Hepatocyte (in vitro differentiated cells): Measurements from ENCODE around the gene RNASE13. TPM values are rescaled to one million over a fixed set of nuclear protein-coding genes. Genes with fewer than 3 reads are reported as not detected.
A peak's percentile ranks its signal among the peaks of the same experiment; 100 is the strongest.

ENCODE experiments used
- DNase-seq: peaks from one replicate; pipeline ENCODE4 v3.0.0-alpha.2; 2016; ENCODE audit warnings: low spot score
- H2AFZ ChIP-seq: fragments of 200-600 bp; sonication (generic); 2 replicates; pipeline ENCODE4 v1.6.0; 2016; ENCODE audit warnings: antibody characterized with exemption, mild to moderate bottlenecking
- H3K27ac ChIP-seq: fragments of 200-600 bp; sonication (generic); 2 replicates; pipeline ENCODE4 v1.5.1; 2016; ENCODE audit warnings: mild to moderate bottlenecking
- H3K27me3 ChIP-seq: fragments of 200-600 bp; sonication (generic); 2 replicates; pipeline ENCODE4 v1.6.1; 2016
- H3K36me3 ChIP-seq: fragments of 200-600 bp; sonication (generic); replicated peaks from 2 replicates; pipeline ENCODE4 v1.5.1; 2016; ENCODE audit warnings: low read depth; ENCODE audit not compliant: insufficient read depth
- H3K4me1 ChIP-seq: fragments of 200-600 bp; sonication (generic); 2 replicates; pipeline ENCODE4 v1.5.1; 2016; ENCODE audit warnings: mild to moderate bottlenecking, moderate library complexity; ENCODE audit not compliant: insufficient read depth
- H3K4me2 ChIP-seq: fragments of 200-600 bp; sonication (generic); 2 replicates; pipeline ENCODE4 v1.6.0; 2016
- H3K4me3 ChIP-seq: fragments of 200-600 bp; sonication (generic); 2 replicates; pipeline ENCODE4 v1.5.1; 2016; ENCODE audit warnings: mild to moderate bottlenecking
- H3K79me2 ChIP-seq: fragments of 200-600 bp; sonication (generic); 2 replicates; pipeline ENCODE4 v1.6.0; 2017; ENCODE audit warnings: mild to moderate bottlenecking
- H3K9me2 ChIP-seq: fragments of 200-600 bp; sonication (generic); replicated peaks from 2 replicates; pipeline ENCODE4 v1.6.0; 2017; ENCODE audit warnings: mild to moderate bottlenecking; ENCODE audit not compliant: insufficient read depth
- H3K9me3 ChIP-seq: fragments of 200-600 bp; sonication (generic); 2 replicates; pipeline ENCODE4 v1.5.1; 2016; ENCODE audit warnings: low read depth, mild to moderate bottlenecking
- H4K20me1 ChIP-seq: fragments of 200-600 bp; sonication (generic); 2 replicates; pipeline ENCODE4 v1.6.0; 2016; ENCODE audit warnings: mild to moderate bottlenecking; ENCODE audit not compliant: insufficient read depth, poor library complexity, severe bottlenecking
- EZH2 ChIP-seq: fragments of 200-600 bp; sonication (generic); IDR thresholded peaks from 2 replicates; pipeline ENCODE4 v1.6.1; 2016; ENCODE audit warnings: antibody characterized with exemption, mild to moderate bottlenecking, borderline replicate concordance
- EZH2phosphoT487 ChIP-seq: fragments of 200-600 bp; sonication (generic); IDR thresholded peaks from one replicate; pipeline ENCODE4 v1.6.1; 2018; ENCODE audit warnings: antibody characterized with exemption, mild to moderate bottlenecking, low read depth, moderate library complexity; ENCODE audit not compliant: unreplicated experiment, severe bottlenecking
- WGBS: methylation state at CpG from one replicate; pipeline ENCODE4 v1.1.6; 2016; ENCODE audit warnings: low lambda C conversion rate; ENCODE audit errors: missing lambda C conversion rate; 5-methylcytosine and 5-hydroxymethylcytosine counted together
- polyA plus RNA-seq: library from polyadenylated mRNA; unstranded; fragments of >200 nt; fragmentation: Nextera tagmentation; extraction: Ambion mirVana; gene quantifications from 2 replicates; pipeline ENCODE4 v1.2.1, GENCODE V29; 2016
- total RNA-seq: library from RNA; depleted of rRNA; stranded (reverse); fragments of >200 nt; gene quantifications from 2 replicates; pipeline ENCODE4 v1.2.3, GENCODE V29; 2014
- TF ChIP-seq, protein P1 (sequence below): fragments of 200-600 bp; sonication (generic); IDR thresholded peaks from 2 replicates; pipeline ENCODE4 v1.5.1; 2016; ENCODE audit warnings: antibody characterized with exemption, mild to moderate bottlenecking; ENCODE audit not compliant: poor library complexity

Gene RNASE13
- total and polyA plus RNA-seq, 2 experiments from 2014 or later, result not detected

DNA sequence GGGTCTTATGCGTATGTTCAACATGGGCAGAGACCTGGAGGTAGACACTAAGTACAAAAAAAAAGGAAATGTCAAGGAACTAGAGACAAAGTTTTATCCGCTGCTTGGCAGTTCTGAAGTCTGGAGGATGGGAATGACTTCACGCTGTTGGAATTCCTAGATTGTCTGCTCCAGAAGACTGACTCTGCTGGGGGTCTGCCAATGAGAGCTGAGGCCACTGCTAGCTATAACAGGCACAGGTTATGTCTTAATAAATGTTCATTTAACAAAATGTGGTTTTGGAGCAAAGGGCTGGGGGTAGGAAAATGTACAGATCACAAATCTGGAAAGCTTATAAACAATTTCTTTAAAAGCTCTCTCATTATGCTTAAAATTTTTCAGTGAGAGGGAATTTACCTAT, 28.9 kb upstream of the RNASE13 start:
- Histone ChIP-seq H3K4me3 (no peak overlapping the region), H3K4me1 (peaks cover 16% of the 10 kb centered on the region), H3K27ac (peak overlapping the region; percentile 45), H3K36me3 (no peaks in the 10 kb centered on the region), H3K9me3 (no peaks in the 10 kb centered on the region), H3K79me2 (no peaks in the 10 kb centered on the region), H3K27me3 (no peaks in the 10 kb centered on the region), H3K9me2 (no peaks in the 10 kb centered on the region), H2AFZ (no peak overlapping the region), H3K4me2 (no peak overlapping the region), H4K20me1 (no peaks in the 10 kb centered on the region)
- TF ChIP-seq EZH2, result no peak
- no peak for TF ChIP-seq EZH2phosphoT487
- TF ChIP-seq, protein P1, sequence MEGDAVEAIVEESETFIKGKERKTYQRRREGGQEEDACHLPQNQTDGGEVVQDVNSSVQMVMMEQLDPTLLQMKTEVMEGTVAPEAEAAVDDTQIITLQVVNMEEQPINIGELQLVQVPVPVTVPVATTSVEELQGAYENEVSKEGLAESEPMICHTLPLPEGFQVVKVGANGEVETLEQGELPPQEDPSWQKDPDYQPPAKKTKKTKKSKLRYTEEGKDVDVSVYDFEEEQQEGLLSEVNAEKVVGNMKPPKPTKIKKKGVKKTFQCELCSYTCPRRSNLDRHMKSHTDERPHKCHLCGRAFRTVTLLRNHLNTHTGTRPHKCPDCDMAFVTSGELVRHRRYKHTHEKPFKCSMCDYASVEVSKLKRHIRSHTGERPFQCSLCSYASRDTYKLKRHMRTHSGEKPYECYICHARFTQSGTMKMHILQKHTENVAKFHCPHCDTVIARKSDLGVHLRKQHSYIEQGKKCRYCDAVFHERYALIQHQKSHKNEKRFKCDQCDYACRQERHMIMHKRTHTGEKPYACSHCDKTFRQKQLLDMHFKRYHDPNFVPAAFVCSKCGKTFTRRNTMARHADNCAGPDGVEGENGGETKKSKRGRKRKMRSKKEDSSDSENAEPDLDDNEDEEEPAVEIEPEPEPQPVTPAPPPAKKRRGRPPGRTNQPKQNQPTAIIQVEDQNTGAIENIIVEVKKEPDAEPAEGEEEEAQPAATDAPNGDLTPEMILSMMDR, result no peak
- no peak for DNase-seq
- 49% methylated on average over 3 of the region's 3 CpGs for WGBS

DNA sequence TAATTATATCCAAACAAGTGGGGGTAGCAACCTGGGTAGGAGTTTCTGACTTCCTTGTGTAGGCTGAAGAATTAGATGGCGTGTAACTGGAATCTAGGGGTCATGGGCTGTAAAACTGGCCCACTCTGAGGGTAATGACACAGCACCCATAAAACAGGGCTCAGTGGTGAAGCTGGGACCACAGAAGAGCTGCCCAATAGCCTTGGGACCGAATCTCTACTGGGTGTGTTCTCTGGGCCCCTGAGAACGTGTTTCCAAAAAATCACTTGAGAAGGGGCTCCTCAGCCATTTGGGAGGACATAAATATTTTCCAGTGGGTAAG, 26.7 kb upstream of the RNASE13 start:
- Histone ChIP-seq H4K20me1 (no peaks in the 10 kb centered on the region), H3K4me1 (peaks cover 17% of the 10 kb centered on the region), H3K4me2 (peak overlapping the region; percentile 51), H3K27me3 (no peaks in the 10 kb centered on the region), H3K36me3 (no peaks in the 10 kb centered on the region), H3K79me2 (no peaks in the 10 kb centered on the region), H3K9me3 (no peaks in the 10 kb centered on the region), H3K27ac (peak overlapping the region; percentile 71), H3K4me3 (no peak overlapping the region), H2AFZ (no peak overlapping the region), H3K9me2 (no peaks in the 10 kb centered on the region)
- TF ChIP-seq EZH2 (no peak), EZH2phosphoT487 (no peak)
- TF ChIP-seq, protein P1, result no peak
- no peak for DNase-seq
- 75% methylated on average over 3 of the region's 3 CpGs for WGBS

DNA sequence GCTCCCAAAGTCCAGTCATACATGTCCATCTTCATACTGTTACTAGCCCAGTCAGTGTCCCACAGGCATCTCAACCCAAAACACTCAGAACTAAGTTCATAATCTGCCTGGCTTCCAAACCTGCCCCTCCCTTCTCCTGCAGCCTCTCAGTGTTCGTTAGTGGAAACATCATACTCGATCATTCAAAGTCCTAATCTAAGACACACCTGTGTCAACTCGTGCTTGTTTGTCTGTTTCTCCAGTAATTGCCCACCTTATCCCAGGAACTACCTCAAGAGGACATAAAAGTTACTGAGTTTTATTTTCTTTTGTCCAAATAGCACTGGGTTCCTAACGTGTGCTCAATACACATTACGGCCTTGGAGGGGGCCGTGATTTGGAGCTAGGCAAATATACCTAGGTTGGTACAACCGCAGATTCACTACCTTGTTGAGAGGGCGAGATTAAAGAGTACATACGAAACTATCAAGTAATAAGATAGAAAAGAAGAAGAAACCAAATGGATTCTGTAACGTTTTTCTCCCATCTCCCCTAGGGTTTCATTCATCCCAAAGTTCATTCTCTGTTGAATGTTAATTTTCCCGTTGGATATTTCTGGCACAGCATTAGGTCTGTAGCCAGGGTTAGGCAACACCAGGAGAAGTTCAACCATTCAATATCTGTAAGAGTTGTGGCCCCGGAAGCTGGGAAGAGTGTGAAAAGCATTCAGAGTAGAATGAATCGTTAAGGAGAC, 26.2 kb upstream of the RNASE13 start:
- H3K79me2 ChIP-seq, result no peaks in the 10 kb centered on the region
- 61% methylated on average over 13 of the region's 13 CpGs for WGBS
- H3K36me3 ChIP-seq, result no peaks in the 10 kb centered on the region
- no peaks in the 10 kb centered on the region for H3K27me3 ChIP-seq
- no peak overlapping the region for H3K4me3 ChIP-seq
- H3K9me3 ChIP-seq, result no peaks in the 10 kb centered on the region
- no peak overlapping the region for H2AFZ ChIP-seq
- peak overlapping the region; percentile 71 for H3K27ac ChIP-seq
- H4K20me1 ChIP-seq, result no peaks in the 10 kb centered on the region
- DNase-seq, result no peak
- peak overlapping the region; percentile 51 for H3K4me2 ChIP-seq
- H3K9me2 ChIP-seq, result no peaks in the 10 kb centered on the region
- peaks cover 23% of the 10 kb centered on the region for H3K4me1 ChIP-seq
- TF ChIP-seq, protein P1, result no peak
- no peak for TF ChIP-seq EZH2
- no peak for TF ChIP-seq EZH2phosphoT487
